NCI-H345 treated with DMSO at 0.1 percent for 48 hours (cell line): Measurements from ENCODE around the gene AMIGO2.
"Not testable (repeated sequence)": the region's sequence is repeated elsewhere in the genome, so short reads cannot be mapped to it uniquely, and the experiment has no call there.

Experiments
- DNase-seq: peaks from one replicate; lab custom pipeline; 2025; ENCODE audit not compliant: unreplicated experiment; lab: John Stamatoyannopoulos, UW

The AMIGO2 gene

DNA sequence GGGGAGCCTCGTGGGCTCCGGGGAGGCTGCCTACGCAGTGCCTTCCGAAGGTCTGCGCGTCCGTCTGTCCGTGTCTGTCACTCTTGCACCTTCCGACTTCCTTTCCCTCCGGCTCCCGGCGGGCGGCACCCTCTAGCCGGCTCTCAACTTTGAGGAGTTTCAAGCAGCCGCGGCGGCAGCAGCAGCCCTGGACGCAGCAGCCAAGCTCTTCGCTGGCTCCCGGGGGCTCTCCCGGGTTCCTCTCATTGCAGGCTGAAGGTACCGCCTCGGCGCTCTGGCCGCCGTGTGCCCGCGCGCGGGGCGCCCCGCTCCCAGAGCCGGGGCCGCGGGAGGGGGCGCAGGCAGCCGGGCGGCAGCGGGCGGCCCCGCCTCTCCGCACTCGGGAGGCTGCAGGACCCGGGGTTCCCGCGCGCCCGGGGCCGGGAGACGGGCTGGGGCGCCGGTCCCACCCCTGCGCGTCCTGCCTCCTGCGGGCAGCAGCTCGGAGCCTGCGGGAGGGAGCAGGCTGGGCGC is at the start of gene AMIGO2, which contains the start of gene PCED1B:
Gene AMIGO2 (minus strand): TSS at position 492 of the 513 bp plus-strand sequence. CDS start 957 bp downstream, outside the sequence.
Gene PCED1B (plus strand): TSS at position 154 of the 513 bp plus-strand sequence. CDS start 155,443 bp downstream, outside the sequence.
- DNase-seq = no peak

DNA sequence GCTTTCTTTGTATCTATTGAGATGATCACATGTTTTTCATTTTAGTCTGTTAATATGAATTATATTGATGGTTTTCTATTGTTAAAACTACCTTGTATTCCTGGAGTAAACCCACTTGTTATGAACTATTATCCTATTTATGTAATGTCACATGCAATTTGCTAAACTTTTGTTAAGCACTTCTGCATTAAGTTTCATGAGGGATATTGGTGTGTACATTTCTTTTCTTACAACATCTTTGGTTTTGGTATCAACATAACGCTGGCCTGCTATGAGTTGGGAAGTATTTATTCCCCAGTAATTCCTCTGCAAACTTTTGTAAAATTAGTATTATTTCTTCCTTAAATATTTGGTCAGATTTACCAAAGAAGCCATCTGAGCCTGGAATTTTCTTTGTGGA is 46.5 kb upstream of the AMIGO2 start:
- DNase-seq = no peak

GRCh38 chr12:47124451-47124850 is 44.7 kb upstream of the AMIGO2 start:
- DNase-seq = no peak

GRCh38 chr12:47123730-47124129 is 44.0 kb upstream of the AMIGO2 start:
- DNase-seq = no peak

GRCh38 chr12:47122602-47123001 is 42.8 kb upstream of the AMIGO2 start:
- DNase-seq = no peak

- DNase-seq = no peak
Measured at GRCh38 chr12:47121146-47121545, 41.4 kb upstream of the AMIGO2 start.

GRCh38 chr12:47120736-47121135 is 41.0 kb upstream of the AMIGO2 start:
- no peak for DNase-seq

- not testable (repeated sequence) for DNase-seq
Measured at GRCh38 chr12:47117305-47117704, 37.5 kb upstream of the AMIGO2 start.

DNA sequence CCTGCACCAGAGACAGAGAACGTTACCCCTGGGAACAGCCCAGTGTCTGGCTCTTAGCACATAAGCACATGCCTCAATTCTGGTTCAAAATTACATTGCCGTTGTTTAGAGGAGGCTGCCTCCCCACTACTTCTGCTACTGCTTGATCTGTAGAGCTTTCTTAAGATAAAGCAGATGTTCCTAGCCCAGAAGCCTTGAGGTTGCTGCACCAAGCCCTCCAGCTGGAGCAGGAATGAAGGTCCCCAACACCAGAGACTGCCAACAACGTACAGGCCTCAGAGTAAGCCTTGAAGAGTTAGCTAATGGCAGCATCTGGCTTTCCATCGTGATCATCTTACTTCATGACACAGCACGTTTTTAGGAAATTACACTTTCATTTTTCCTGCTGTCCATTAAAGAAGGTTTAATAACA is 34.7 kb upstream of the AMIGO2 start:
- no peak for DNase-seq

DNA sequence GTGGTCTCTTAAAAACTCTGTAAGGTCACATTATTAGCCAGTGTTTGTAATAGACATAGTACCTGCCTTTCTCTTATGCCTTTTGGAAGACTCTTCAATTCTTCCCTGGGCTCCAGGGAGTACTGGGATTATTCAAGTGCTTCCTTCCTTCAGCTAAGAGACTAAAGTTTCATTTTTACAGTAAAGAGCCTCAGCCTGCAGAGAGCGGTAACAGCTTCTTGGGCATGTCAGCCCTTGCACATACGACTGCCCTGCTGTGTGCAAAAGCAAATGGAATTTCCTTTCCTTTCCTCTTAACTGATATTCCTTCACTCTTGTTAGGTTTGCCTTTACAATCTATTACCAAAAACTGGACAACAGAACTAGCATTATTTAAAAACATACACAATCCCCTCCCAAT is 32.9 kb upstream of the AMIGO2 start:
- DNase-seq = no peak

- DNase-seq = no peak
Measured at GRCh38 chr12:47111854-47112253, 32.1 kb upstream of the AMIGO2 start.

DNA sequence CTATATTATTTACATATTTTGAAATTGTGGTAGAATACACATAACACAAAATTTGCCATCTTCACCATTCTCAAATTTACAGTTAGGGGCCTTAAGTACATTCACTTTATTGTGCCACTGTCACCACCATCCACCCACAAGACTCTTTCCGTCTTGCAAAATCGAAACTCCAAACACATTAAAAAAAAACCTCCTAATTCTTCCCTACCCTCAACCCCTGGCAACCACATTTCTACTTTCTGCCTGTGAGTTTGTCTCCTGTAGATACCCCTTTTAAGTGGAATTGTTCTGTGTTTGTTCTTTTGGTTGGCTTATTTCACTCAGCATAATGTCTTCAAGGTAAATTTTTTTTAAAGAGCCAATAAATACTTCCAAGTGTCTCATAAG is 31.6 kb upstream of the AMIGO2 start:
- no peak for DNase-seq

GRCh38 chr12:47110718-47111391 is 31.1 kb upstream of the AMIGO2 start:
- no peak for DNase-seq

GRCh38 chr12:47110011-47110541 is 30.3 kb upstream of the AMIGO2 start:
- no peak for DNase-seq

DNA sequence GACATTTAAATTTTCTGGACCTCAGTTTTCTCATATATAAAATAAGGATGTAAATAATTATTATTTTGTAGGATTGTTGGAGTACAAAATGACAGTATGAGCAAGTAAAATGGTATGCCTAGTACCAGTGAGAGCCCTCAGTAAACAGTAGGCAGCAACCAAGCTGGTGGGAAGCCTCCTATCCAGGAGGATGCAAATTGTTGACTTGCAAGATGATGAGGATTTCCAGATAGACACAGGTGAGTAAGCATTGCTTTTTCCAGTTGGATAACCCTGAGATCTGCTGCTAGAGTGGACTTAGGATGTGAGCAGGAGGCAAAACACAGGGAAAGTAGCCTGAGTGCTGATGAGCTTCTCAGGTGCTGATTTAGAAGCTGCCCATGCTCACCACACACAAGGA is 28.2 kb upstream of the AMIGO2 start:
- no peak for DNase-seq

GRCh38 chr12:47107446-47107845 is 27.7 kb upstream of the AMIGO2 start:
- DNase-seq = no peak

DNA sequence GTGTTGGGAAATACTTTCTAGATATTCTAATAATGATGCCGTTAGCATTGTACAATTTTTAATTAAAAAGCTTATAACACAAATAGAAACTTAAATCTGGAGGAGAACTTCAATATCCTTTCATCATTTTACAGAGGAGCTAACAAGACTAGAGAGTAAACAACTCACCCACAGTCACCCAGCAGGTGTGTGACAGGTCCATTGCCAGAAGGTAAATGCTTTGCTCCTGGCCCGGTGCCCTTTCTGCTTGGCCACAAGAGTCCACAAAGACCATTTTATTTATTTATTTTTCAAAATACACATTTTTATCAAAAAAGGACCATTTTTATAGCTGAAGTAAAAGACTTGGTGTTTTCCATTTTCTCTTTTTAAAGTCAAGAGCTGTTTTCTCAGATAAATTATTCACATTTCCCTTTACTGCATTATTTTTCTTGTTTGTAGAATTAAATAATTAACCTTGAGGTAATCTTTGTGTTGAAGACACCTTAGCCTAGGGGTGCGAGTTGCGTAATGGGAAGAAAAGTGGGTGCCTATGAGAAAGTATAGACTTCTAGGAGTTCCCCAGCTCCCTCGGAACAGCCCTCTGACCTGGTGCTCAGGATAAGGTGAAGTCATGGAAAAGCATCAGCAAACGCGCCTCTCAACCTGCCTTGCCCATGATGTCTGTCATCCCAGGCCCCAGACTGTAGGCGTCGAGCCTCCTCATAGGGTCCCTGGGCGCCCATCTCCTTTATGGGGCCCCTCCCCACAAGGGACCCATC is 26.3 kb upstream of the AMIGO2 start:
- DNase-seq = no peak

- no peak for DNase-seq
Measured at GRCh38 chr12:47102845-47103651, 23.3 kb upstream of the AMIGO2 start.

DNA sequence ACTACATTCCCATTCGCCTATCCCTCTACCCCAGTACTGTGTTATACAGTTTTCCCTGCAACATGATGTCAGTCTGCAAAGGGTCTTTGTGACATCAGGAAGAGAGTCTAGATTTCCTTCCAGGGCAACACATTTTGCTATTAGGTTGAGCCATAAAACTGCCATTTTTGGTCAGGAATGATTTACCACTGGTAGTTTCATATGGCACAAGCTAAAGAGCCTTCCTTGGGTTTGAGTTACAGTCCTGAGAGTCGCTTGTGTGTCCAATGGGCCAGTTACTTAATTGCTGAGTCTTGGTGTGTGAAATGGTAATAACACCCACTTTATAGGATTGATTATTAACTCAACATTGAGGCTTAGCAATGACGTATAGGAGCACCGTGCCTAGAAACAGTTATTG is 22.6 kb upstream of the AMIGO2 start:
- DNase-seq = no peak

GRCh38 chr12:47100160-47100559 is 20.4 kb upstream of the AMIGO2 start:
- DNase-seq = no peak

GRCh38 chr12:47099610-47100009 is 19.9 kb upstream of the AMIGO2 start:
- no peak for DNase-seq
